ENCODE data around the gene PNMT. TPM values are rescaled to one million over a fixed set of nuclear protein-coding genes. Genes with fewer than 3 reads are reported as not detected.

The PNMT gene
- total RNA-seq, 1 experiment from 2014 or later, result 1.1 TPM

GRCh38 chr17:39663340-39663687 lies 4.9 kb upstream of the PNMT start:
- no peaks in the 10 kb centered on the region for H3K9me2 ChIP-seq (ENCODE audit: insufficient read depth)
- H3K27me3 ChIP-seq (ENCODE audit: insufficient read depth, low read depth), result no peaks in the 10 kb centered on the region
- no TSS peak for BruUV-seq (replicated peaks)
- no peaks in the 10 kb centered on the region for H3K79me2 ChIP-seq (ENCODE audit: low read depth)
- ChIA-PET POLR2A (ENCODE audit: unreplicated experiment) (no interaction called here), CTCF (no interaction called here)
- H3K4me2 ChIP-seq, result peak overlapping the region; percentile 82
- intact Hi-C loops (cut with micrococcal nuclease; ENCODE audit: unreplicated experiment), result no loop called here
- H4K20me1 ChIP-seq (ENCODE audit: insufficient read depth), result no peaks in the 10 kb centered on the region
- H3K9me3 ChIP-seq (ENCODE audit: insufficient read depth, low read depth), result no peaks in the 10 kb centered on the region
- no peak overlapping the region for H3K27ac ChIP-seq
- peak overlapping the region; percentile 49; the same call in 1 of the 2 replicates for H3K4me3 ChIP-seq
- peaks cover 18% of the 10 kb centered on the region for H3F3A ChIP-seq (ENCODE audit: insufficient read depth, low read depth)
- DNase-seq, result peak in 1 of 2 experiments; percentile 18
- TF ChIP-seq EZH2 (IDR thresholded peaks at IDR 0.05; ENCODE audit: low read depth) (no peak), CTCF (conservative IDR thresholded peaks at IDR 0.05) (no peak)
- H3K4me1 ChIP-seq (replicated peaks; ENCODE audit: insufficient read depth), result peaks cover 29% of the 10 kb centered on the region
- no peaks in the 10 kb centered on the region for H3K36me3 ChIP-seq (ENCODE audit: low read depth)
- H2AFZ ChIP-seq, result no peak overlapping the region

- TSS peak; percentile 26 for BruUV-seq (replicated peaks)
- H3K4me2 ChIP-seq, result peak overlapping the region; percentile 82
- intact Hi-C loops (cut with micrococcal nuclease; ENCODE audit: unreplicated experiment), result no loop called here
Measured at GRCh38 chr17:39663688-39664580, 4.3 kb upstream of the PNMT start.

More at GRCh38 chr17:39663688-39664580, 4.3 kb upstream of the PNMT start:
- peaks cover 35% of the 10 kb centered on the region for H3K4me1 ChIP-seq (replicated peaks; ENCODE audit: insufficient read depth)
- peaks cover 18% of the 10 kb centered on the region for H3F3A ChIP-seq (ENCODE audit: insufficient read depth, low read depth)
- no peaks in the 10 kb centered on the region for H4K20me1 ChIP-seq (ENCODE audit: insufficient read depth)
- H3K9me2 ChIP-seq (ENCODE audit: insufficient read depth), result no peaks in the 10 kb centered on the region
- ChIA-PET CTCF (no interaction called here), POLR2A (ENCODE audit: unreplicated experiment) (no interaction called here)
- TF ChIP-seq EZH2 (IDR thresholded peaks at IDR 0.05; ENCODE audit: low read depth) (no peak), CTCF (conservative IDR thresholded peaks at IDR 0.05) (no peak)
- peak overlapping the region; percentile 49; the same call in 1 of the 2 replicates for H3K4me3 ChIP-seq
- H3K9me3 ChIP-seq (ENCODE audit: insufficient read depth, low read depth), result no peaks in the 10 kb centered on the region
- 0 out of 2 replicates have a peak overlapping the region, but pooled peaks have one; percentile 7 for H3K27ac ChIP-seq
- H3K79me2 ChIP-seq (ENCODE audit: low read depth), result no peaks in the 10 kb centered on the region
- no peaks in the 10 kb centered on the region for H3K27me3 ChIP-seq (ENCODE audit: insufficient read depth, low read depth)
- H2AFZ ChIP-seq, result no peak overlapping the region; the same call in 1 of the 2 replicates
- peak; percentile 52 to 74 for DNase-seq
- H3K36me3 ChIP-seq (ENCODE audit: low read depth), result no peaks in the 10 kb centered on the region
